Measurements from ENCODE around the gene ENGASE.

GRCh38 chr17:79050551-79050950, 24.1 kb upstream of the ENGASE start:
- TF ChIP-seq GABPA (IDR thresholded peaks at IDR 0.05; ENCODE audit: low read depth) (no peak), CHD2 (IDR thresholded peaks at IDR 0.05; ENCODE audit: low read length, partially characterized antibody) (no peak), RFX5 (IDR thresholded peaks at IDR 0.05; ENCODE audit: low read length) (no peak), EZH2phosphoT487 (IDR thresholded peaks at IDR 0.05; ENCODE audit: borderline replicate concordance, low read depth) (no peak), GATA2 (CRISPR knock-in tag; IDR thresholded peaks at IDR 0.05) (no peak), POLR2AphosphoS5 (IDR thresholded peaks at IDR 0.05; ENCODE audit: low read depth, low read length) (no peak), YY1 (IDR thresholded peaks at IDR 0.05; ENCODE audit: low read depth) (no peak), IRF3 (IDR thresholded peaks at IDR 0.05; ENCODE audit: low read depth, low read length) (no peak), MXI1 (IDR thresholded peaks at IDR 0.05; ENCODE audit: low read depth, low read length) (no peak), FOXJ3 (CRISPR knock-in tag; IDR thresholded peaks at IDR 0.05) (no peak)
- TF ChIP-seq, protein P1, sequence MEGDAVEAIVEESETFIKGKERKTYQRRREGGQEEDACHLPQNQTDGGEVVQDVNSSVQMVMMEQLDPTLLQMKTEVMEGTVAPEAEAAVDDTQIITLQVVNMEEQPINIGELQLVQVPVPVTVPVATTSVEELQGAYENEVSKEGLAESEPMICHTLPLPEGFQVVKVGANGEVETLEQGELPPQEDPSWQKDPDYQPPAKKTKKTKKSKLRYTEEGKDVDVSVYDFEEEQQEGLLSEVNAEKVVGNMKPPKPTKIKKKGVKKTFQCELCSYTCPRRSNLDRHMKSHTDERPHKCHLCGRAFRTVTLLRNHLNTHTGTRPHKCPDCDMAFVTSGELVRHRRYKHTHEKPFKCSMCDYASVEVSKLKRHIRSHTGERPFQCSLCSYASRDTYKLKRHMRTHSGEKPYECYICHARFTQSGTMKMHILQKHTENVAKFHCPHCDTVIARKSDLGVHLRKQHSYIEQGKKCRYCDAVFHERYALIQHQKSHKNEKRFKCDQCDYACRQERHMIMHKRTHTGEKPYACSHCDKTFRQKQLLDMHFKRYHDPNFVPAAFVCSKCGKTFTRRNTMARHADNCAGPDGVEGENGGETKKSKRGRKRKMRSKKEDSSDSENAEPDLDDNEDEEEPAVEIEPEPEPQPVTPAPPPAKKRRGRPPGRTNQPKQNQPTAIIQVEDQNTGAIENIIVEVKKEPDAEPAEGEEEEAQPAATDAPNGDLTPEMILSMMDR (IDR thresholded peaks at IDR 0.05) = no peak
